Prostate gland (tissue), 2 donors: Measurements from ENCODE around the gene PMM2. TPM values are rescaled to one million over a fixed set of nuclear protein-coding genes. Genes with fewer than 3 reads are reported as not detected.
"Not testable (repeated sequence)": the region's sequence is repeated elsewhere in the genome, so short reads cannot be mapped to it uniquely, and the experiment has no call there.

Source experiments
- DNase-seq: peaks from one replicate; pipeline ENCODE4 v3.0.0-alpha.2; 2019; ENCODE audit warnings: low spot score
- H3K27ac ChIP-seq, 2 donors: fragments of 200-600 bp; sonication (generic); 2 replicates each; pipeline ENCODE4 v1.5.1; 2017 to 2019
- H3K27me3 ChIP-seq: fragments of 200-600 bp; sonication (generic); replicated peaks from 2 replicates; pipeline ENCODE4 v1.5.1; 2019; ENCODE audit not compliant: insufficient read depth
- H3K36me3 ChIP-seq, 2 donors: fragments of 200-600 bp; sonication (generic); 1 replicate in 1 of 2; 2 replicates in 1 of 2; pipeline versions ENCODE4 v1.5.1 to v1.8.1; 2017 to 2019
- H3K4me1 ChIP-seq: fragments of 200-600 bp; sonication (generic); replicated peaks from 2 replicates; pipeline ENCODE4 v1.5.1; 2019
- H3K4me3 ChIP-seq, 2 donors: fragments of 200-600 bp; sonication (generic); 2 replicates each; pipeline ENCODE4 v1.5.1; 2017 to 2019
- H3K9me3 ChIP-seq: fragments of 200-600 bp; sonication (generic); 2 replicates; pipeline ENCODE4 v1.5.1; 2017
- CTCF ChIP-seq, 4 experiments: fragments of 200-600 bp in 2 of 4; fragments of 450-650 bp in 2 of 4; sonication (generic) in 2 of 4; IDR thresholded peaks; 1 replicate in 3 of 4; 2 replicates in 1 of 4; pipeline ENCODE4 v1.5.1; 2016 to 2019; ENCODE audit warnings: antibody characterized with exemption in 4 of 4, mild to moderate bottlenecking in 2 of 4, moderate library complexity in 2 of 4
- POLR2A ChIP-seq: fragments of 450-650 bp; IDR thresholded peaks from one replicate; pipeline ENCODE4 v1.6.1; 2016; ENCODE audit warnings: antibody characterized with exemption, mild to moderate bottlenecking
- POLR2AphosphoS5 ChIP-seq: sonication (generic); formaldehyde crosslinking; IDR thresholded peaks from one replicate; pipeline ENCODE4 v1.6.1; 2017; ENCODE audit warnings: antibody characterized with exemption
- WGBS: methylation state at CpG from one replicate; pipeline ENCODE4 v1.1.5; 2018; 5-methylcytosine and 5-hydroxymethylcytosine counted together
- intact Hi-C: fragments of 100-400 bp; cut with DNase I; formaldehyde crosslinking; loops from one replicate; pipeline ENCODE4 v1.14.2; 2022
- total RNA-seq, 2 donors: library from RNA; depleted of rRNA; stranded (reverse); fragments of >200 nt; gene quantifications; one replicate each; pipeline ENCODE4 v1.1.0, GENCODE V29; 2016

Gene PMM2
- total RNA-seq, 2 donors from 2014 or later, result 30.6 to 39.2 TPM

- peak overlapping the region in 1 of 2 donors; percentile 66 for H3K27ac ChIP-seq
- peak overlapping the region; percentile 80 to 86 for H3K4me3 ChIP-seq
- 53% methylated on average over 7 of the region's 7 CpGs for WGBS
- peaks cover 0 to 7% of the 10 kb centered on the region in 2 donors for H3K36me3 ChIP-seq
- H3K27me3 ChIP-seq, result no peaks in the 10 kb centered on the region
- TF ChIP-seq CTCF (IDR thresholded peaks at IDR 0.05), result no peak
- no peak for TF ChIP-seq POLR2AphosphoS5
- no peak for TF ChIP-seq POLR2A
- H3K4me1 ChIP-seq, result peaks cover 10% of the 10 kb centered on the region
- no peak for DNase-seq
- intact Hi-C loops, result loop anchor here (5.0 to 10.0 kb wide), 2 partner anchors 69 to 156 kb away; partner anchors contain the start of gene CARHSP1
- H3K9me3 ChIP-seq, result no peaks in the 10 kb centered on the region
Observed at GRCh38 chr16:8798535-8799157, 1.0 kb downstream of the PMM2 start.

GRCh38 chr16:8801701-8802100 is 4.1 kb downstream of the PMM2 start:
- Histone ChIP-seq H3K27ac (no peak overlapping the region), H3K4me3 (no peak overlapping the region), H3K36me3 (peaks cover 0 to 7% of the 10 kb centered on the region in 2 donors), H3K27me3 (no peaks in the 10 kb centered on the region), H3K4me1 (peaks cover 3% of the 10 kb centered on the region), H3K9me3 (no peaks in the 10 kb centered on the region)
- DNase-seq, result no peak
- TF ChIP-seq POLR2A (no peak), CTCF (IDR thresholded peaks at IDR 0.05) (no peak), POLR2AphosphoS5 (no peak)
- intact Hi-C loops, result no loop called here
- WGBS, result 88% methylated on average over 4 of the region's 4 CpGs

DNA sequence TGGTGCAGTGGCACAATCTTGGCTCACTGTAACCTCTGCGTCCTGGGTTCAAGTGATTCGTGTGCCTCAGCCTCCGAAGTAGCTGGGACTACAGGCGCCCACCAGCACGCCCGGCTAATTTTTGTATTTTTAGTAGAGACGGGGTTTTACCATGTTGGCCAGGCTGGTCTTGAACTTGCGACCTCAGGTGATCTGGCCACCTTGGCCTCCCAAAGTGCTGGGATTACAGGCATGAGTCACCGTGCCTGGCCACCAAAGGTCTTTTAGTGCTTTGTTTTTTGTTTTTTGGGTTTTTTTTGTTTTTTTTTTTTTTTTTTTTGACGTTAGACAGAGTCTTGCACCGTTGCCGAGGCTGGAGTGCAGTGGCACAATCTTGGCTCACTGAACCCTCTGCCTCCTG is 6.1 kb downstream of the PMM2 start:
- DNase-seq, H3K9me3 ChIP-seq, H3K27me3 ChIP-seq, H3K4me3 ChIP-seq, H3K27ac ChIP-seq, intact Hi-C loops, H3K4me1 ChIP-seq: not testable (repeated sequence)
- 91% methylated on average over 12 of the region's 12 CpGs for WGBS
- peaks cover 9 to 12% of the 10 kb centered on the region in 2 donors for H3K36me3 ChIP-seq

GRCh38 chr16:8804313-8804712 is 6.7 kb downstream of the PMM2 start:
- TF ChIP-seq CTCF (IDR thresholded peaks at IDR 0.05), result no peak
- TF ChIP-seq POLR2AphosphoS5, result no peak
- no peak for TF ChIP-seq POLR2A
- Histone ChIP-seq H3K27me3 (no peaks in the 10 kb centered on the region), H3K4me1 (no peaks in the 10 kb centered on the region), H3K4me3 (no peak overlapping the region), H3K36me3 (peaks cover 12 to 13% of the 10 kb centered on the region in 2 donors), H3K27ac (no peak overlapping the region), H3K9me3 (no peaks in the 10 kb centered on the region)
- no peak for DNase-seq
- intact Hi-C loops, result no loop called here
- 84% methylated on average over 6 of the region's 6 CpGs for WGBS

- Histone ChIP-seq H3K4me3 (no peak overlapping the region), H3K27ac (no peak overlapping the region), H3K36me3 (peaks cover 12 to 17% of the 10 kb centered on the region in 2 donors), H3K27me3 (no peaks in the 10 kb centered on the region), H3K9me3 (no peaks in the 10 kb centered on the region), H3K4me1 (no peaks in the 10 kb centered on the region)
- intact Hi-C loops, result no loop called here
- WGBS, result 92% methylated on average over 13 of the region's 13 CpGs
- DNase-seq, result no peak
- no peak for TF ChIP-seq CTCF (IDR thresholded peaks at IDR 0.05)
- TF ChIP-seq POLR2A, result no peak
- TF ChIP-seq POLR2AphosphoS5, result no peak
Observed at GRCh38 chr16:8806272-8806983, 8.8 kb downstream of the PMM2 start.
